PC-9 (cell line): ENCODE data around the gene NBEAL1.

Experiments
- EZH2 ChIP-seq: fragments of 200-600 bp; sonication (generic); IDR thresholded peaks from 2 replicates; pipeline ENCODE4 v1.8.0; 2017; ENCODE audit warnings: antibody characterized with exemption, low read depth
- TF ChIP-seq, protein P1 (sequence below): fragments of 200-600 bp; sonication (generic); conservative IDR thresholded peaks from 2 replicates; pipeline ENCODE4 v1.6.1; 2017; ENCODE audit warnings: mixed run types, antibody characterized with exemption, mild to moderate bottlenecking, moderate library complexity

DNA sequence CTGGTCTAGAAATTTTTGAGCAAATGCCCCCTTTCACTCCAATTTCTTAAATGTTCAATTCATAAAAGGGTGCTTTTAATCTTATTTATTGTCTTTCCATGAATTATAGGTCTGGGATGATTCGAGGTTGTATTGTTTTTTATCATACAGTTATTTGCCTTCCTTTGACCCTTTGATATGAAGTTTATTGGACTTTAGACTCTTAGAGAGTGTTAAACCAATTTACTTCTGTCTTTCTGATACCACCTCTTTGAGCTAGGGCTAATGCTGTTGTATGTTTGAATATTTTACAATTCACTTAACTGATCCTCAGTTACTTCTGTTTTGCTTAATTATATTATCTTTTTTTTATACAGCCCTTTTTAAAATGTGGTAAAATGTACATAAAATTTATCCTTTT is 134.5 kb downstream of the NBEAL1 start:
- TF ChIP-seq, protein P1, sequence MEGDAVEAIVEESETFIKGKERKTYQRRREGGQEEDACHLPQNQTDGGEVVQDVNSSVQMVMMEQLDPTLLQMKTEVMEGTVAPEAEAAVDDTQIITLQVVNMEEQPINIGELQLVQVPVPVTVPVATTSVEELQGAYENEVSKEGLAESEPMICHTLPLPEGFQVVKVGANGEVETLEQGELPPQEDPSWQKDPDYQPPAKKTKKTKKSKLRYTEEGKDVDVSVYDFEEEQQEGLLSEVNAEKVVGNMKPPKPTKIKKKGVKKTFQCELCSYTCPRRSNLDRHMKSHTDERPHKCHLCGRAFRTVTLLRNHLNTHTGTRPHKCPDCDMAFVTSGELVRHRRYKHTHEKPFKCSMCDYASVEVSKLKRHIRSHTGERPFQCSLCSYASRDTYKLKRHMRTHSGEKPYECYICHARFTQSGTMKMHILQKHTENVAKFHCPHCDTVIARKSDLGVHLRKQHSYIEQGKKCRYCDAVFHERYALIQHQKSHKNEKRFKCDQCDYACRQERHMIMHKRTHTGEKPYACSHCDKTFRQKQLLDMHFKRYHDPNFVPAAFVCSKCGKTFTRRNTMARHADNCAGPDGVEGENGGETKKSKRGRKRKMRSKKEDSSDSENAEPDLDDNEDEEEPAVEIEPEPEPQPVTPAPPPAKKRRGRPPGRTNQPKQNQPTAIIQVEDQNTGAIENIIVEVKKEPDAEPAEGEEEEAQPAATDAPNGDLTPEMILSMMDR, result no peak
- no peak for TF ChIP-seq EZH2
